ENCODE results near the gene SLC17A8. TPM values are rescaled to one million over a fixed set of nuclear protein-coding genes. Genes with fewer than 3 reads are reported as not detected.

The SLC17A8 gene
- total RNA-seq, 1 experiment from 2014 or later = not detected

DNA sequence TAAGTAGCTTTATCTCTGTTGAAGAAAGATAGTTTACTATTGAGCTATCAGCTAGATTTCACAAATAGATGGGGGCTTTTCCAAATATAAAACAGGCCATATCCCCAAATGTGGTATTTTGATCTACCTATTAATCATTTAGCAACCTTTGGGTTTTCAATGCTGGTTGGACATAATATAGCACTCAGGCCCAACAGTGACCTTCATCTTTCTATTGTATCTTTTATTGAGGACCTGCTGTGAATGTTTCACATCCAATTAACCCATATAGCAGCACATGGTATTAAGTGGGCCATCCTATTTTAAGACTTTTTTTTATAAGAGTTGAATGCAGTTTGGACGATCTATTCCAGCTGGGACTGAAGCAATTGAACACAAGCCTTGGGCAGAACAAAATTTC lies 106.8 kb downstream of the SLC17A8 start:
- H3K23me2 ChIP-seq (ENCODE audit: insufficient read length, low read depth, low read length, poor library complexity, severe bottlenecking) = no peaks in the 10 kb centered on the region
- DNase-seq = no peak
- no peak overlapping the region for H2AK5ac ChIP-seq (ENCODE audit: insufficient read length, low read length)
- no peak overlapping the region for H3K56ac ChIP-seq (ENCODE audit: insufficient read length, low read depth, low read length)
- no peak overlapping the region for H2AFZ ChIP-seq (ENCODE audit: low read length)
- no peak overlapping the region for H3K9ac ChIP-seq (ENCODE audit: extremely low read depth, insufficient read length, low read length)
- Mint-ChIP-seq H3K27me3 (ENCODE audit: low read depth) (no peaks in the 10 kb centered on the region), H3K27ac (no peak overlapping the region), H3K9me3 (no peaks in the 10 kb centered on the region), H3K4me3 (no peak overlapping the region), H3K4me1 (peaks cover 19% of the 10 kb centered on the region in 2 experiments), H3K36me3 (ENCODE audit: insufficient read depth in 1 of 3, low read depth in 3 of 3) (no peaks in the 10 kb centered on the region)
- TF ChIP-seq, protein P1, sequence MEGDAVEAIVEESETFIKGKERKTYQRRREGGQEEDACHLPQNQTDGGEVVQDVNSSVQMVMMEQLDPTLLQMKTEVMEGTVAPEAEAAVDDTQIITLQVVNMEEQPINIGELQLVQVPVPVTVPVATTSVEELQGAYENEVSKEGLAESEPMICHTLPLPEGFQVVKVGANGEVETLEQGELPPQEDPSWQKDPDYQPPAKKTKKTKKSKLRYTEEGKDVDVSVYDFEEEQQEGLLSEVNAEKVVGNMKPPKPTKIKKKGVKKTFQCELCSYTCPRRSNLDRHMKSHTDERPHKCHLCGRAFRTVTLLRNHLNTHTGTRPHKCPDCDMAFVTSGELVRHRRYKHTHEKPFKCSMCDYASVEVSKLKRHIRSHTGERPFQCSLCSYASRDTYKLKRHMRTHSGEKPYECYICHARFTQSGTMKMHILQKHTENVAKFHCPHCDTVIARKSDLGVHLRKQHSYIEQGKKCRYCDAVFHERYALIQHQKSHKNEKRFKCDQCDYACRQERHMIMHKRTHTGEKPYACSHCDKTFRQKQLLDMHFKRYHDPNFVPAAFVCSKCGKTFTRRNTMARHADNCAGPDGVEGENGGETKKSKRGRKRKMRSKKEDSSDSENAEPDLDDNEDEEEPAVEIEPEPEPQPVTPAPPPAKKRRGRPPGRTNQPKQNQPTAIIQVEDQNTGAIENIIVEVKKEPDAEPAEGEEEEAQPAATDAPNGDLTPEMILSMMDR (conservative IDR thresholded peaks at IDR 0.05) = no peak
- H2BK12ac ChIP-seq (ENCODE audit: insufficient read length, low read depth, low read length) = no peak overlapping the region
- no peak overlapping the region for H3K27ac ChIP-seq (ENCODE audit: insufficient read length, low read depth, low read length)
- no peak overlapping the region for H3K4me2 ChIP-seq (ENCODE audit: insufficient read depth, insufficient read length, low read length)
- H2BK15ac ChIP-seq (ENCODE audit: low read depth, low read length) = no peak overlapping the region
- no peak overlapping the region for H2BK20ac ChIP-seq (ENCODE audit: low read depth, low read length, poor library complexity, severe bottlenecking)
- H3K79me1 ChIP-seq (ENCODE audit: insufficient read depth, low read depth, low read length, poor library complexity, severe bottlenecking) = no peaks in the 10 kb centered on the region
- H2BK120ac ChIP-seq (ENCODE audit: low read depth, low read length, poor library complexity, severe bottlenecking) = no peak overlapping the region
- H4K8ac ChIP-seq (replicated peaks; ENCODE audit: insufficient read length, low read depth, low read length) = no peak overlapping the region
- no peak overlapping the region for H3K14ac ChIP-seq (ENCODE audit: insufficient read depth, low read length)
- H3K23ac ChIP-seq (ENCODE audit: insufficient read length, low read depth, low read length) = no peak overlapping the region
- H3K79me2 ChIP-seq (ENCODE audit: insufficient read depth, low read length) = no peaks in the 10 kb centered on the region
- no peaks in the 10 kb centered on the region for H3K4me1 ChIP-seq (ENCODE audit: insufficient read depth, low read length)
- H4K5ac ChIP-seq (ENCODE audit: insufficient read length, low read depth, low read length) = no peak overlapping the region
- no peak overlapping the region for H3T11ph ChIP-seq (ENCODE audit: low read length)
- H4K91ac ChIP-seq (ENCODE audit: insufficient read length, low read depth, low read length) = no peak overlapping the region
- H3K4ac ChIP-seq (ENCODE audit: low read depth, low read length) = no peak overlapping the region
- no CpG with 5 or more reads among the region's 1 CpG for WGBS (ENCODE audit: extremely low coverage, insufficient read length, low lambda C conversion rate)
- H3K9me3 ChIP-seq (ENCODE audit: control insufficient read depth, low read depth, low read length) = no peaks in the 10 kb centered on the region
- no peaks in the 10 kb centered on the region for H3K27me3 ChIP-seq (ENCODE audit: insufficient read depth, low read length)
- no peak overlapping the region for H3K18ac ChIP-seq (ENCODE audit: insufficient read length, low read depth, low read length)
- H2BK5ac ChIP-seq (ENCODE audit: insufficient read length, low read length) = no peak overlapping the region
- no peaks in the 10 kb centered on the region for H4K20me1 ChIP-seq (ENCODE audit: control insufficient read depth, insufficient read depth, insufficient read length)
